Nephron (organoid): ENCODE results near the gene CD1E.

Source experiments
- H3K27ac Mint-ChIP-seq, 3 experiments: 2 replicates each; pipeline ENCODE4 v1.8.0; 2020; ENCODE audit warnings: mixed read lengths in 3 of 3, mild to moderate bottlenecking in 2 of 3, moderate library complexity in 1 of 3
- H3K27me3 Mint-ChIP-seq: 2 replicates; pipeline ENCODE4 v1.8.0; 2021; ENCODE audit warnings: low read depth, mild to moderate bottlenecking, moderate library complexity, mixed read lengths
- H3K36me3 Mint-ChIP-seq: 2 replicates; pipeline ENCODE4 v1.8.0; 2020; ENCODE audit warnings: low read depth, mixed read lengths
- H3K4me1 Mint-ChIP-seq: 2 replicates; pipeline ENCODE4 v1.8.0; 2020; ENCODE audit warnings: mixed read lengths
- H3K4me3 Mint-ChIP-seq, 3 experiments: 2 replicates each; pipeline ENCODE4 v1.8.0; 2020; ENCODE audit warnings: mild to moderate bottlenecking in 3 of 3, mixed read lengths in 3 of 3, moderate library complexity in 2 of 3
- H3K9me3 Mint-ChIP-seq: 2 replicates; pipeline ENCODE4 v1.8.0; 2020; ENCODE audit warnings: mixed read lengths
- TF ChIP-seq, protein P1 (sequence below), 3 experiments: fragments of 200-600 bp; sonication (generic); IDR thresholded peaks; one replicate each; pipeline ENCODE4 v1.5.0; 2021; ENCODE audit warnings: antibody characterized with exemption in 3 of 3; ENCODE audit not compliant: unreplicated experiment in 3 of 3

CD1E gene

DNA sequence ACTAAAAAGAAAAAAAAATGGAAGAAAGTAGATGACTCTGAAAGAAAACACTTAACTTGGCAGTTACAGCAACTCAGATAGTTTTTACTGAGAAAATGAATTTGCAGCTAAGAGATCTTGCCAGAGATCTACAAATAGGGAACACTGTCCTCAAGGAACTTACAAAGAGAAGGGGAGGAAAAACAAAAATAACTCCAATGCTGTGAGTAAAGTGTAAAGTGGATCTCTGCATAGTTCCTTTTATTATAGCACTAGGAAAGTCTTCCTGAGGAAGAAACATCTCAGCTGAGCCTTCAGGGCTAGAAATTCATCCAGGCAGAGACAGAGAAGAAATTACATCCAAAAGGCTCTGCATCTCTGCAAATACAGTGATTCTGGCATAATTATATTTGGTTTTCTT is 26.2 kb upstream of the CD1E start:
- TF ChIP-seq, protein P1, sequence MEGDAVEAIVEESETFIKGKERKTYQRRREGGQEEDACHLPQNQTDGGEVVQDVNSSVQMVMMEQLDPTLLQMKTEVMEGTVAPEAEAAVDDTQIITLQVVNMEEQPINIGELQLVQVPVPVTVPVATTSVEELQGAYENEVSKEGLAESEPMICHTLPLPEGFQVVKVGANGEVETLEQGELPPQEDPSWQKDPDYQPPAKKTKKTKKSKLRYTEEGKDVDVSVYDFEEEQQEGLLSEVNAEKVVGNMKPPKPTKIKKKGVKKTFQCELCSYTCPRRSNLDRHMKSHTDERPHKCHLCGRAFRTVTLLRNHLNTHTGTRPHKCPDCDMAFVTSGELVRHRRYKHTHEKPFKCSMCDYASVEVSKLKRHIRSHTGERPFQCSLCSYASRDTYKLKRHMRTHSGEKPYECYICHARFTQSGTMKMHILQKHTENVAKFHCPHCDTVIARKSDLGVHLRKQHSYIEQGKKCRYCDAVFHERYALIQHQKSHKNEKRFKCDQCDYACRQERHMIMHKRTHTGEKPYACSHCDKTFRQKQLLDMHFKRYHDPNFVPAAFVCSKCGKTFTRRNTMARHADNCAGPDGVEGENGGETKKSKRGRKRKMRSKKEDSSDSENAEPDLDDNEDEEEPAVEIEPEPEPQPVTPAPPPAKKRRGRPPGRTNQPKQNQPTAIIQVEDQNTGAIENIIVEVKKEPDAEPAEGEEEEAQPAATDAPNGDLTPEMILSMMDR (IDR thresholded peaks at IDR 0.05; ENCODE audit: unreplicated experiment in 3 of 3), result no peak
- H3K4me1 Mint-ChIP-seq, result no peaks in the 10 kb centered on the region
- no peak overlapping the region for H3K27ac Mint-ChIP-seq
- H3K36me3 Mint-ChIP-seq, result no peaks in the 10 kb centered on the region
- no peaks in the 10 kb centered on the region for H3K9me3 Mint-ChIP-seq
- H3K27me3 Mint-ChIP-seq, result no peaks in the 10 kb centered on the region
- H3K4me3 Mint-ChIP-seq, result no peak overlapping the region

GRCh38 chr1:158328426-158328825 is 25.3 kb upstream of the CD1E start:
- no peaks in the 10 kb centered on the region for H3K27me3 Mint-ChIP-seq
- H3K4me1 Mint-ChIP-seq, result no peaks in the 10 kb centered on the region
- no peaks in the 10 kb centered on the region for H3K36me3 Mint-ChIP-seq
- H3K27ac Mint-ChIP-seq, result no peak overlapping the region
- H3K4me3 Mint-ChIP-seq, result no peak overlapping the region
- no peaks in the 10 kb centered on the region for H3K9me3 Mint-ChIP-seq
- TF ChIP-seq, protein P1 (IDR thresholded peaks at IDR 0.05; ENCODE audit: unreplicated experiment in 3 of 3), result no peak

GRCh38 chr1:158329300-158329699 is 24.4 kb upstream of the CD1E start:
- Mint-ChIP-seq H3K4me1 (no peaks in the 10 kb centered on the region), H3K36me3 (no peaks in the 10 kb centered on the region), H3K27ac (no peak overlapping the region), H3K27me3 (no peaks in the 10 kb centered on the region), H3K4me3 (no peak overlapping the region), H3K9me3 (no peaks in the 10 kb centered on the region)
- TF ChIP-seq, protein P1 (IDR thresholded peaks at IDR 0.05; ENCODE audit: unreplicated experiment in 3 of 3), result no peak

- Mint-ChIP-seq H3K36me3 (no peaks in the 10 kb centered on the region), H3K4me1 (no peaks in the 10 kb centered on the region), H3K27me3 (no peaks in the 10 kb centered on the region), H3K4me3 (no peak overlapping the region), H3K27ac (no peak overlapping the region), H3K9me3 (no peaks in the 10 kb centered on the region)
- TF ChIP-seq, protein P1 (IDR thresholded peaks at IDR 0.05; ENCODE audit: unreplicated experiment in 3 of 3), result no peak
Measured at GRCh38 chr1:158329733-158330132, 24.0 kb upstream of the CD1E start.

DNA sequence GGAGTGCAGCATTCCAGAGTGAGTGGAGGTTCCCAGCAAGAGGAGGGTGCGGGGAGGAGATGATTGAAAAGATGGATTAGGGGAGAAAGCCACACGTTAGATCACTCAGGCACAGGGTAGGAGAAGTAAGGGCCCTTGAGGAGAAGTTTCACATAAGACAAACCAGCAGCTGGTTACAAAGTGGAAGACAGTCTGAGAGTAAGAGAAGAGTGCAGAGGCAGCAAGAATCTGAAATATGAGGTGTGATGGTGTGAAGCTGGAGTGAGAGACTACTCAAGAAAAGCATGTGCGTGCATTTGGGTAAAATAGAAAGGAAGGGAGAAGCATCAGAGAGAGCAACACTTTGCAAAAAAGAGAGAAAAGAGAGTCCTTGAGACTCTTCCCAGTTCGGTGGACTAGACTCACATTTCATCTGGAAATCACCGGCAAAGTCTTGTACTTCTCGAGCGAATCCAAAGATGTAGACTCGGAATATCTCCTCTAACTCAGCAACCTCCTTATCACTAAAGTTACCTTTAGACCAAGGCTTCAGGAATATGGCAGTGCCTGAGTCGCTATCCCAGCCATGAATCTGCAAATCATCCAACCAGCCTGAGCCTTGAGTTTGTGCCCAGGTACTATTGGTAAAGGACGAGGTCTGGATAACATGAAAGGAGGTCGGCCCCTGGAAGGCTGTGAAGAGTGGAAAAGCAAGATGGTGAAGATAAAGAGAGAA is 23.1 kb upstream of the CD1E start:
- Mint-ChIP-seq H3K36me3 (no peaks in the 10 kb centered on the region), H3K27ac (no peak overlapping the region), H3K4me1 (no peaks in the 10 kb centered on the region), H3K27me3 (no peaks in the 10 kb centered on the region), H3K9me3 (no peaks in the 10 kb centered on the region), H3K4me3 (no peak overlapping the region)
- TF ChIP-seq, protein P1 (IDR thresholded peaks at IDR 0.05; ENCODE audit: unreplicated experiment in 3 of 3), result no peak

GRCh38 chr1:158331106-158331425 is 22.6 kb upstream of the CD1E start:
- H3K9me3 Mint-ChIP-seq, result no peaks in the 10 kb centered on the region
- H3K36me3 Mint-ChIP-seq, result no peaks in the 10 kb centered on the region
- TF ChIP-seq, protein P1 (IDR thresholded peaks at IDR 0.05; ENCODE audit: unreplicated experiment in 3 of 3), result no peak
- H3K4me3 Mint-ChIP-seq, result no peak overlapping the region
- H3K27ac Mint-ChIP-seq, result no peak overlapping the region
- no peaks in the 10 kb centered on the region for H3K4me1 Mint-ChIP-seq
- no peaks in the 10 kb centered on the region for H3K27me3 Mint-ChIP-seq
